A673 (cell line): ENCODE measurements around the gene PXDN.

Source experiments
- EZH2 ChIP-seq: fragments of 200-600 bp; sonication (generic); IDR thresholded peaks from 2 replicates; pipeline ENCODE4 v1.6.1; 2017; ENCODE audit warnings: borderline replicate concordance, low read depth, mild to moderate bottlenecking, mixed read lengths, antibody characterized with exemption, low read length; ENCODE audit not compliant: poor library complexity, severe bottlenecking
- TF ChIP-seq, protein P1 (sequence below): fragments of 300-800, 200-600 bp; sonication (generic); conservative IDR thresholded peaks from 2 replicates; pipeline ENCODE4 v1.5.1; 2017; ENCODE audit warnings: low read depth, mild to moderate bottlenecking, antibody characterized with exemption, low read length, moderate library complexity, mixed read lengths

DNA sequence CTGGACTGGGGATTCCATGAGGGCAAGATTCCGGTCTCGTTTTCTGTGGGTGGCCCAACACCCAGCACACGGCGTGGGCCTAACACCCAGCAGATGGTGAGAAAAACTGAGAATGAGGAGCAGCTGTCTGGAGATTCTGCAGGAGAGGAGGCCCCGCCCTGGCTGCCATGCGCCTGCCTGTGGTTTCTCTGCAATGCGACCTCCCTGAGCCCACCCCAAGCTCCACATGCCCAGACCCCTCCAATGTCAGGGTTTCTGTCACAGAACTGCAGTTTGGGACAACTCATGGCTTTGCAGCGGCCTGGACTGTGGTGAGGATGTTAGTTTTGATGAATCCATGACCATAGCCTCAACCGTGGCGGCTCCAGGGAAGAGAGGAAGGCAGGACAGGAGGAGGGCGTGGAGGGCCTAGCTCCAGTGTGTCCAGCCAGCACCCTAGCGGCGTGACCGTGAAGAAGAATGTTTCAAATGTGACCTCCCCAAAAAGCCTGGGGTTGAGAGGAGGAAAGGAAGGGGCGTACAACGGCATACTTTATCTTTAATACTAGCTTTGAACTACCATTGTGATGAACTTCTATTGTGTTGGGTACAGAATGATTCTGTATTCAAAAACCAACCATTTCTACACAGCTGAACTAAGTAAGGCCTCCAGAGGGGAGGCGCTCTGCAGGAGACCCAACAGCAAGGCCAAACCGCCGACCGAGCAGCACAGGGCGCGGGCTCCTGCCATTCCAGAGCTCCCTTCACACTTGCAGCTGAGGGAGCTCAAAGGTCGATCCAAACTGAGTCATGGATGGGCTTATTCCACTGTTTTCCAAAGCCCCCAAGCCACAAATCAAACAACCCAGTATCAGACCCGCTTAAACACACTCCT is 3.4 kb downstream of the PXDN start:
- TF ChIP-seq, protein P1, sequence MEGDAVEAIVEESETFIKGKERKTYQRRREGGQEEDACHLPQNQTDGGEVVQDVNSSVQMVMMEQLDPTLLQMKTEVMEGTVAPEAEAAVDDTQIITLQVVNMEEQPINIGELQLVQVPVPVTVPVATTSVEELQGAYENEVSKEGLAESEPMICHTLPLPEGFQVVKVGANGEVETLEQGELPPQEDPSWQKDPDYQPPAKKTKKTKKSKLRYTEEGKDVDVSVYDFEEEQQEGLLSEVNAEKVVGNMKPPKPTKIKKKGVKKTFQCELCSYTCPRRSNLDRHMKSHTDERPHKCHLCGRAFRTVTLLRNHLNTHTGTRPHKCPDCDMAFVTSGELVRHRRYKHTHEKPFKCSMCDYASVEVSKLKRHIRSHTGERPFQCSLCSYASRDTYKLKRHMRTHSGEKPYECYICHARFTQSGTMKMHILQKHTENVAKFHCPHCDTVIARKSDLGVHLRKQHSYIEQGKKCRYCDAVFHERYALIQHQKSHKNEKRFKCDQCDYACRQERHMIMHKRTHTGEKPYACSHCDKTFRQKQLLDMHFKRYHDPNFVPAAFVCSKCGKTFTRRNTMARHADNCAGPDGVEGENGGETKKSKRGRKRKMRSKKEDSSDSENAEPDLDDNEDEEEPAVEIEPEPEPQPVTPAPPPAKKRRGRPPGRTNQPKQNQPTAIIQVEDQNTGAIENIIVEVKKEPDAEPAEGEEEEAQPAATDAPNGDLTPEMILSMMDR: no peak
- TF ChIP-seq EZH2: no peak
